LNCaP clone FGC (cell line): ENCODE data around the gene ZNHIT6.
"Not testable (repeated sequence)": the region's sequence is repeated elsewhere in the genome, so short reads cannot be mapped to it uniquely, and the experiment has no call there.

Source experiments
- DNase-seq: peaks from one replicate; pipeline ENCODE4 v3.0.0-alpha.2; 2011; ENCODE audit warnings: low read depth
- H3K4me3 ChIP-seq: 2 replicates; pipeline ENCODE4 v1.5.1; 2011; ENCODE audit warnings: mild to moderate bottlenecking, low read depth, low read length, control low read depth
- CTCF ChIP-seq: IDR thresholded peaks from 2 replicates; pipeline ENCODE4 v1.5.1; 2012; ENCODE audit warnings: mild to moderate bottlenecking; ENCODE audit not compliant: control insufficient read depth, insufficient read depth; ENCODE audit errors: extremely low read depth

The ZNHIT6 gene

GRCh38 chr1:85718678-85719340, 10.6 kb upstream of the ZNHIT6 start:
- no peak overlapping the region for H3K4me3 ChIP-seq
- no peak for DNase-seq
- no peak for TF ChIP-seq CTCF

GRCh38 chr1:85714418-85715114, 6.3 kb upstream of the ZNHIT6 start:
- DNase-seq, H3K4me3 ChIP-seq: not testable (repeated sequence)

- no peak for TF ChIP-seq CTCF
- no peak for DNase-seq
- peak overlapping the region; percentile 93 for H3K4me3 ChIP-seq
Measured at GRCh38 chr1:85708829-85709227, 595 bp upstream of the ZNHIT6 start.

DNA sequence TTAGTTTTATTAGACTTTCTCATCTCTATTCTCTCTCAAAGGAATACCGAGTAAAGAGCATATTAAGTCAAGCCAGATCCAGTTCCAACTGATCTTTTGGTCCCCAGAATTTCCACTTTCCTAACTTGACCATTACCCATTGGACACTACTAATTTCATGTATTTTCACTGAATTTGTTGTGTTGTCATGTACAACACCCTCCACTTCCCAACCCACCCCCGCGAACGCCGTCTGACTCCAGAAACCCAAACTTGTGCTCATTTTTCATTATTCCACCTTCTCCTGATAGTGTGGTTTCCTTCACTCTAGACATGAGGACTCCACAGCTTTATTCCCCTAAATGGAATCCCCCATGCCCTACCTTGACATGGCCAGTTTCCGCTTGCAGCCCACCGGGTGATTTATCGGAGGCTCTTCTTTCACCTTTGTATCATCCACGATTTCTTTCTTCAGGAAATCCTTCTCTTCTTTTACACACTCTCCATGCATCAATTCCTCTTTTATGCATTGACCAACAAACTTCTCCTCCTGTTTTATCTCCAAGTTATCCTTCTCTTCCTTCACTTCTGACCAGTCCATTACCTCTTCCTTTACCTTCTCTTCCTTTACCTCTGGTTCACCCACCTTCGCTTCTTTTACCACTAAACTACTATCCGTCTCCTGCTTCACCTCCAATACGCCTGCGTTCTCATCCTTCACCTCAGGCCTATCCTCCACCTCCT, 805 bp downstream of the ZNHIT6 start:
- no peak for DNase-seq
- peak overlapping the region; percentile 93 for H3K4me3 ChIP-seq
- TF ChIP-seq CTCF = no peak

DNA sequence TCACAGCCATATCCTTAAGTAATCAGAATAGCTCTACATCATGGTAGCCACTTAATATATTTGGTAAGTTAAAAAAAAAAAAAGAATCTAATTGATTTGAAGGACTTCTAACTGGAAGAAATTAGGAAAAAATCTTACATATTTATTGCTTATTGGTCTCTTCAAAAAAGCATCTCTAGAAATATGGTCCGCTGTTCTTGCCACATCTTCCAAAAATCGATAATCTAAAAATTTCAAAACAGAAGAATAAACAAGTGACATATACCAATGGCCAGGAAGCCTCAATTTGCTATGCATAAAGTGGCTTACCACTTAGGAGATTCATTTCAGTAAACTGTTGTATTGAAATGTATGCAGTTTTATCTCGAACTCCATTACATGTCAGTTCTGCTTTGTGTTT, 2.3 kb downstream of the ZNHIT6 start:
- H3K4me3 ChIP-seq = no peak overlapping the region
- no peak for TF ChIP-seq CTCF
- DNase-seq = no peak

DNA sequence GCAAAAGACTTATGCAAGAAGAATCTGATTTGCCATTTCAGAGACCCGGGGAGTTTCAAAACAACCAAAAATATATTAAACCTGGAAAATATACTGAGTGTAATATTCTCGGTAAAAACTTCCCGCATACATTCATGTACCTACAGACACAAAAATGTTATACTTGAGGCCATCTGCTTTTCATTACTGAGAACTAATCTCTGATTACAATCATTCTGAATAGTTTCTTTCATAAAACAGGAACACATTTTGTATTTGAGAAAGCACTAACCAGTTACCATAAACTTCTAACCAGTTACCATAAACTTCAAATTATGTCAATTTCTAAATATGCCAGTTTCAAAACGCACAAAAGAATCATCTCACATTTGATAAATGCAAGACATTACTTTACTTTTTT, 7.8 kb downstream of the ZNHIT6 start:
- no peak for DNase-seq
- no peak for TF ChIP-seq CTCF
- no peak overlapping the region for H3K4me3 ChIP-seq

DNA sequence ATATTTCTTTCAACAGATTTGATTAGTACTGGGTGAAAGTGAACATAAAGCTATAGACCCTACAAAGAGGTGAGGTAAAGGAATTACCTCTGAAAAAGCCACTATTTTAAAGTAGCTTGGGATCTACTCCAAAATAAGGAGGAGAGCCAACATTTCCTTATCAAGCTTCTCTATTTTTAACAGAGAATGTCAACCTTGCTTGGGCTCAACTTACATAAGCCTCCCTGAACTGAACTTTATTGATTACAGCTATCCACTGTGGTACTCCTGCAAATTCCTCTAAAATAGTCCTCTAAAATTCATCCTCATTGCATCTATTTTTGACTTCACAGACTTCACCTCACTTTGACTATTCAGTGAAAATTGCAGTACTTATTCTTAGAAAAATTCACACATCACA, 10.3 kb downstream of the ZNHIT6 start:
- no peak overlapping the region for H3K4me3 ChIP-seq
- DNase-seq = no peak
- TF ChIP-seq CTCF = no peak
